Measurements from ENCODE around the gene ZMIZ1. TPM values are rescaled to one million over a fixed set of nuclear protein-coding genes. Genes with fewer than 3 reads are reported as not detected.

Gene ZMIZ1
- polyA plus RNA-seq, 1 experiment: 7.6 TPM

DNA sequence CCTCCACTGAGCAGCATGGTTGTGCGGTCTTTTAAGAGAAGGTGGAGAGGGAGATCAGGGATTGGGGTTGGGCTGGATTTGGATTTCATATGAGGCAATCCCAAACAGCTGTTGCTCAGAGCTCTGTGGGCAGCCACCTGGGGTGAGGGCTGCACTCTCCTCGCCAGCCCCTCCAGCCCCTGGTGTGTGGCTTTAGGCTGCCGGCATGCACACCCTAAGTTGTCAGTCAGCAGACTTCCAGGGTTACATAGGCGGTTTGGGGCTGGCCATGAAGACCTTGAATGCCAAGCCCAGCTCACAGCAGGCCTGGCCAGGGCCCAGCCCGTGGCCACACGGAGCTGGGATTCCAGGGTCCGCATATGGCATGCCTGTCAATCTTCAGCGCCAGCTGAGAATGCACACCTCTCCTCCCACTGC lies 54.8 kb downstream of the ZMIZ1 start:
- Histone ChIP-seq H3K27me3 (ENCODE audit: control insufficient read depth, insufficient read depth, low read length) (no peaks in the 10 kb centered on the region), H3K9me3 (ENCODE audit: control insufficient read depth, insufficient read depth, low read length) (no peaks in the 10 kb centered on the region), H3K27ac (ENCODE audit: low read depth, low read length) (peak overlapping the region; percentile 21), H3K4me3 (ENCODE audit: low read depth, low read length) (no peak overlapping the region)
- POLR2A ChIA-PET: interaction anchor here (0.6 kb wide), 3 partner anchors 9 to 42 kb away, joined by 3 to 6 read pairs (median 3); no protein-coding TSS in a partner anchor
- CTCF ChIA-PET: interaction anchor here (1.0 kb wide), 1 partner anchor 71 kb away, joined by 4 read pairs; no protein-coding TSS in a partner anchor
- TF ChIP-seq CTCF (IDR thresholded peaks at IDR 0.05; ENCODE audit: low read depth, low read length): no peak
- DNase-seq (ENCODE audit: low read depth, low spot score): no peak

GRCh38 chr10:79124066-79124465 lies 55.3 kb downstream of the ZMIZ1 start:
- H3K27ac ChIP-seq (ENCODE audit: low read depth, low read length): peak overlapping the region; percentile 31
- POLR2A ChIA-PET: interaction anchor here (0.6 to 0.7 kb wide), 4 partner anchors 9 to 823 kb away, joined by 3 to 6 read pairs (median 3); no protein-coding TSS in a partner anchor
- TF ChIP-seq CTCF (IDR thresholded peaks at IDR 0.05; ENCODE audit: low read depth, low read length): no peak
- H3K4me3 ChIP-seq (ENCODE audit: low read depth, low read length): no peak overlapping the region
- DNase-seq (ENCODE audit: low read depth, low spot score): no peak
- H3K9me3 ChIP-seq (ENCODE audit: control insufficient read depth, insufficient read depth, low read length): no peaks in the 10 kb centered on the region
- CTCF ChIA-PET: no interaction called here
- no peaks in the 10 kb centered on the region for H3K27me3 ChIP-seq (ENCODE audit: control insufficient read depth, insufficient read depth, low read length)

GRCh38 chr10:79125092-79125491 lies 56.3 kb downstream of the ZMIZ1 start:
- no peak for DNase-seq (ENCODE audit: low read depth, low spot score)
- CTCF ChIA-PET: interaction anchor here (1.0 kb wide), 1 partner anchor 72 kb away, joined by 3 read pairs; no protein-coding TSS in a partner anchor
- H3K27me3 ChIP-seq (ENCODE audit: control insufficient read depth, insufficient read depth, low read length): no peaks in the 10 kb centered on the region
- POLR2A ChIA-PET: no interaction called here
- H3K27ac ChIP-seq (ENCODE audit: low read depth, low read length): peak overlapping the region; percentile 31
- H3K9me3 ChIP-seq (ENCODE audit: control insufficient read depth, insufficient read depth, low read length): no peaks in the 10 kb centered on the region
- TF ChIP-seq CTCF (IDR thresholded peaks at IDR 0.05; ENCODE audit: low read depth, low read length): no peak
- no peak overlapping the region for H3K4me3 ChIP-seq (ENCODE audit: low read depth, low read length)

- POLR2A ChIA-PET: no interaction called here
- no peaks in the 10 kb centered on the region for H3K9me3 ChIP-seq (ENCODE audit: control insufficient read depth, insufficient read depth, low read length)
- H3K4me3 ChIP-seq (ENCODE audit: low read depth, low read length): no peak overlapping the region
- CTCF ChIA-PET: interaction anchor here (0.6 to 1.3 kb wide), 3 partner anchors 10 to 66 kb away, joined by 3 to 8 read pairs (median 4); no protein-coding TSS in a partner anchor
- H3K27me3 ChIP-seq (ENCODE audit: control insufficient read depth, insufficient read depth, low read length): no peaks in the 10 kb centered on the region
- H3K27ac ChIP-seq (ENCODE audit: low read depth, low read length): peak overlapping the region; percentile 61
- DNase-seq (ENCODE audit: low read depth, low spot score): no peak
- TF ChIP-seq CTCF (IDR thresholded peaks at IDR 0.05; ENCODE audit: low read depth, low read length): no peak
Observed at GRCh38 chr10:79126351-79127080, 57.8 kb downstream of the ZMIZ1 start.
